Measurements from ENCODE around the gene UCP3.

- no peak for TF ChIP-seq CTCF (IDR thresholded peaks at IDR 0.05)
- TF ChIP-seq POLR2AphosphoS5 (IDR thresholded peaks at IDR 0.05): no peak
Measured at GRCh38 chr11:74010306-74011300, 1.7 kb upstream of the UCP3 start.

All from breast epithelium (tissue), 3 donors.